ENCODE data around the gene TPRA1.

DNA sequence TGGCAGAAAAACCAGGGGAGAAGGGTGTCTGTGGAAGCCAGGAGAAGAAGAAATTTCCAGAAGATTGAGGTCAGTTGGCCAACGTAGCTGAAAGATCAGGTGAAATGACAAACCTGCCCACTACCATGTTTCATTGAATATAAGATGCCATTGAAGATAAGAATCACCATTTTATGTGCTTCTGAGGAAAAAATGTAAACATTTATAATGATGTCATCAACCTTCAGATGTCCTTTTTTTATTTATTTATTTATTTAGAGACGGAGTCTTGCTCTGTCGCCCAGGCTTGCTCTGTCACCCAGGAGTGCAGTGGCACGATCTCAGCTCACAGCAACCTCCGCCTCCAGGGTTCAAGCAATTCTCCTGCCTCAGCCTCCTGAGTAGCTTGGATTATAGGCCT is 33.5 kb upstream of the TPRA1 start:
- TF ChIP-seq, protein P1, sequence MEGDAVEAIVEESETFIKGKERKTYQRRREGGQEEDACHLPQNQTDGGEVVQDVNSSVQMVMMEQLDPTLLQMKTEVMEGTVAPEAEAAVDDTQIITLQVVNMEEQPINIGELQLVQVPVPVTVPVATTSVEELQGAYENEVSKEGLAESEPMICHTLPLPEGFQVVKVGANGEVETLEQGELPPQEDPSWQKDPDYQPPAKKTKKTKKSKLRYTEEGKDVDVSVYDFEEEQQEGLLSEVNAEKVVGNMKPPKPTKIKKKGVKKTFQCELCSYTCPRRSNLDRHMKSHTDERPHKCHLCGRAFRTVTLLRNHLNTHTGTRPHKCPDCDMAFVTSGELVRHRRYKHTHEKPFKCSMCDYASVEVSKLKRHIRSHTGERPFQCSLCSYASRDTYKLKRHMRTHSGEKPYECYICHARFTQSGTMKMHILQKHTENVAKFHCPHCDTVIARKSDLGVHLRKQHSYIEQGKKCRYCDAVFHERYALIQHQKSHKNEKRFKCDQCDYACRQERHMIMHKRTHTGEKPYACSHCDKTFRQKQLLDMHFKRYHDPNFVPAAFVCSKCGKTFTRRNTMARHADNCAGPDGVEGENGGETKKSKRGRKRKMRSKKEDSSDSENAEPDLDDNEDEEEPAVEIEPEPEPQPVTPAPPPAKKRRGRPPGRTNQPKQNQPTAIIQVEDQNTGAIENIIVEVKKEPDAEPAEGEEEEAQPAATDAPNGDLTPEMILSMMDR (IDR thresholded peaks at IDR 0.05): no peak
- TF ChIP-seq POLR2A (IDR thresholded peaks at IDR 0.05) (no peak), POLR2AphosphoS5 (IDR thresholded peaks at IDR 0.05) (no peak), EP300 (IDR thresholded peaks at IDR 0.05) (no peak)
